Osteoblast (primary cell): Measurements from ENCODE around the gene CHST15. TPM values are rescaled to one million over a fixed set of nuclear protein-coding genes. Genes with fewer than 3 reads are reported as not detected.
A peak's percentile ranks its signal among the peaks of the same experiment; 100 is the strongest.

Experiments
- DNase-seq: peaks from one replicate; pipeline ENCODE4 v3.0.0; 2011; ENCODE audit warnings: low spot score, mixed read lengths; ENCODE audit not compliant: insufficient read length; ENCODE audit errors: missing footprints
- H2AFZ ChIP-seq: 2 replicates; pipeline ENCODE4 v1.6.0; 2011; ENCODE audit warnings: mild to moderate bottlenecking, low read length
- H3K27ac ChIP-seq: 2 replicates; pipeline ENCODE4 v1.5.1; 2011; ENCODE audit warnings: mild to moderate bottlenecking, low read depth, low read length, moderate library complexity
- H3K27me3 ChIP-seq: 2 replicates; pipeline ENCODE4 v1.6.0; 2012; ENCODE audit warnings: mild to moderate bottlenecking, control low read depth, inconsistent platforms, low read length, moderate library complexity; ENCODE audit not compliant: insufficient read depth
- H3K36me3 ChIP-seq: 2 replicates; pipeline ENCODE4 v1.5.1; 2011; ENCODE audit warnings: mild to moderate bottlenecking, low read length, control low read depth, moderate library complexity; ENCODE audit not compliant: insufficient read depth
- H3K4me1 ChIP-seq: 2 replicates; pipeline ENCODE4 v1.5.1; 2011; ENCODE audit warnings: mild to moderate bottlenecking, low read length, control low read depth, moderate library complexity; ENCODE audit not compliant: insufficient read depth
- H3K4me2 ChIP-seq: 2 replicates; pipeline ENCODE4 v1.6.0; 2011; ENCODE audit warnings: mild to moderate bottlenecking, low read length; ENCODE audit not compliant: insufficient read depth
- H3K4me3 ChIP-seq: fragments of 200-600 bp; sonication (generic); 3 replicates; pipeline ENCODE4 v1.5.1; 2012; ENCODE audit warnings: mild to moderate bottlenecking, low read length, inconsistent platforms; ENCODE audit not compliant: insufficient read depth
- H3K79me2 ChIP-seq: 2 replicates; pipeline ENCODE4 v1.6.0; 2012; ENCODE audit warnings: mild to moderate bottlenecking, low read length, control low read depth, inconsistent platforms; ENCODE audit not compliant: insufficient read depth
- H3K9me3 ChIP-seq: 2 replicates; pipeline ENCODE4 v1.5.1; 2011; ENCODE audit warnings: low read depth, low read length, control low read depth
- H4K20me1 ChIP-seq: 2 replicates; pipeline ENCODE4 v1.6.0; 2012; ENCODE audit warnings: mild to moderate bottlenecking, low read length, control low read depth; ENCODE audit not compliant: insufficient read depth
- total RNA-seq: library from RNA; depleted of rRNA; stranded (reverse); fragments of >200 nt; gene quantifications from 2 replicates; pipeline ENCODE4 v1.2.3, GENCODE V29; 2012
- TF ChIP-seq, protein P1 (sequence below): IDR thresholded peaks from 2 replicates; pipeline ENCODE4 v1.5.1; 2011; ENCODE audit warnings: mild to moderate bottlenecking, low read depth, low read length, moderate library complexity; ENCODE audit errors: extremely low read depth

Gene CHST15
- total RNA-seq, 1 donor: 22.8 TPM

DNA sequence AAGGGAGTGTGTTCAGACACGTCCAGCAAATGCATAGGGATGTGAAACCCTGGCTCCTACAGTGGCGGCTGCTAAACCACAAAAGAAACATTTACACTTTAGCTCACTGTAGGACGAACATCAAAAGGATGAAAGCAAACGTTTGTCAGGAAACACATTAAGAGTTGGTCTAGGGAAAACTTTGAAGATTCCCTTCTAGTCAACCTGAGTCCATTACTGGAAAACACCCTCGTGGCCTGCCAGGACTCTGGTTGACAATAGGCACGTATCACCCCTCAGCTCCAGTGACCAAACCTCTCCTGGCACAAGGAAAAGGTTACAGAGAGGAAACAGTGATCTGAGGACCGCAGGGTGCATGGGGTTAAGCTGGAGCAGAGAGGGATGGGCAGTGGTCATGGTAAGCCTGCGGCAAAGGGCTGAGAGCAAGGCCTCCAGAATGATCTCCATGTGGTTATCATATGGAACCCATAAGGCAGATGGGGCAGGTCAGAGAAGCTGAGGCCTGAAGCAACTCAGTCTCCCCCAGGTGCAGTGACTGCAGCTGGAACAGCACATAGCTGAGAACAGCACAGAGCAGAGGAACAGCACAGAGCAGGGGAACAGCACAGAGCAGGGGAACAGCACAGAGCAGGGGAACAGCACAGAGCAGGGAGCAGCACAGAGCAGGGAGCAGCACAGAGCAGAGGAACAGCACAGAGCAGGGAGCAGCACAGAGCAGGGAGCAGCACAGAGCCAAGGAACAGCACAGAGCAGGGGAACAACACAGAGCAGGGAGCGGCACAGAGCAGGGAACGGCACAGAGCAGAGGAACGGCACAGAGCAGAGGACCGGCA is 49.9 kb downstream of the CHST15 start:
- Histone ChIP-seq H3K36me3 (no peaks in the 10 kb centered on the region), H3K27me3 (no peaks in the 10 kb centered on the region), H3K27ac (no peak overlapping the region), H3K4me2 (no peak overlapping the region), H4K20me1 (peaks cover 9% of the 10 kb centered on the region), H3K79me2 (no peaks in the 10 kb centered on the region), H3K4me3 (no peak overlapping the region), H3K4me1 (peaks cover 10% of the 10 kb centered on the region), H2AFZ (no peak overlapping the region), H3K9me3 (no peaks in the 10 kb centered on the region)
- TF ChIP-seq, protein P1, sequence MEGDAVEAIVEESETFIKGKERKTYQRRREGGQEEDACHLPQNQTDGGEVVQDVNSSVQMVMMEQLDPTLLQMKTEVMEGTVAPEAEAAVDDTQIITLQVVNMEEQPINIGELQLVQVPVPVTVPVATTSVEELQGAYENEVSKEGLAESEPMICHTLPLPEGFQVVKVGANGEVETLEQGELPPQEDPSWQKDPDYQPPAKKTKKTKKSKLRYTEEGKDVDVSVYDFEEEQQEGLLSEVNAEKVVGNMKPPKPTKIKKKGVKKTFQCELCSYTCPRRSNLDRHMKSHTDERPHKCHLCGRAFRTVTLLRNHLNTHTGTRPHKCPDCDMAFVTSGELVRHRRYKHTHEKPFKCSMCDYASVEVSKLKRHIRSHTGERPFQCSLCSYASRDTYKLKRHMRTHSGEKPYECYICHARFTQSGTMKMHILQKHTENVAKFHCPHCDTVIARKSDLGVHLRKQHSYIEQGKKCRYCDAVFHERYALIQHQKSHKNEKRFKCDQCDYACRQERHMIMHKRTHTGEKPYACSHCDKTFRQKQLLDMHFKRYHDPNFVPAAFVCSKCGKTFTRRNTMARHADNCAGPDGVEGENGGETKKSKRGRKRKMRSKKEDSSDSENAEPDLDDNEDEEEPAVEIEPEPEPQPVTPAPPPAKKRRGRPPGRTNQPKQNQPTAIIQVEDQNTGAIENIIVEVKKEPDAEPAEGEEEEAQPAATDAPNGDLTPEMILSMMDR: no peak
- DNase-seq: no peak

DNA sequence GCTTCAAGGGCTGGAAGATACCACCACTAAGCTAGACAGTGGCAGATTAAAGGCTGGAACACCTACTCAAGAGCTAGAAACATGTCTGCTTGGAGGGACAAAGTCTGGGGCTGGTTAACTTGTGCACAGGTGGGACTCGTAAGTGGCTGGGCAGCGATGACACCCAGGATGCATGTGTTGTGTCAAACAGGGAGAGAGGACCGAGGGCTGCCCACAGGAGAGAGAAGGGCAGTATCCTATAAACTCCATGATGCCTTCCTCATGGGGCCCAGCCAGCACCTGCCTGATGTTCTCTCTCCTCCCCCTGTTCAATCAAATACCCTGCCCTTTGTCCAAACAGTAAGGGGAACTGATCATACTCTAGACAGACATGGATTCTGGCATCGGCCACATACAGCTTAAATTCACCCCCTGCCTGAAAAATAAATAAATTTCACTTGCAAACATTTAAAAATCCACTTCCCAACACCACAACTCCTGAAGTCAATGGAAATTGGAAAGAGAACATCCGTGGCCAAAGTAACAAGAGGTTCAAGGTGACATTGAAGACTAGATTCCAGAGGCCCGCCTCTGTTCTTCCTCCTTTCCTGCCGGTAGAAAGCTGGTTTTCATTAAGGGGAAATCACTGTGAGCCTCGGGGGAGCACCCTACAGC is 50.6 kb downstream of the CHST15 start:
- no peak for DNase-seq
- Histone ChIP-seq H3K27ac (no peak overlapping the region), H4K20me1 (peaks cover 9% of the 10 kb centered on the region), H3K9me3 (no peaks in the 10 kb centered on the region), H2AFZ (no peak overlapping the region), H3K27me3 (no peaks in the 10 kb centered on the region), H3K4me1 (peaks cover 10% of the 10 kb centered on the region), H3K36me3 (no peaks in the 10 kb centered on the region), H3K4me3 (no peak overlapping the region), H3K4me2 (no peak overlapping the region), H3K79me2 (no peaks in the 10 kb centered on the region)
- TF ChIP-seq, protein P1: no peak

DNA sequence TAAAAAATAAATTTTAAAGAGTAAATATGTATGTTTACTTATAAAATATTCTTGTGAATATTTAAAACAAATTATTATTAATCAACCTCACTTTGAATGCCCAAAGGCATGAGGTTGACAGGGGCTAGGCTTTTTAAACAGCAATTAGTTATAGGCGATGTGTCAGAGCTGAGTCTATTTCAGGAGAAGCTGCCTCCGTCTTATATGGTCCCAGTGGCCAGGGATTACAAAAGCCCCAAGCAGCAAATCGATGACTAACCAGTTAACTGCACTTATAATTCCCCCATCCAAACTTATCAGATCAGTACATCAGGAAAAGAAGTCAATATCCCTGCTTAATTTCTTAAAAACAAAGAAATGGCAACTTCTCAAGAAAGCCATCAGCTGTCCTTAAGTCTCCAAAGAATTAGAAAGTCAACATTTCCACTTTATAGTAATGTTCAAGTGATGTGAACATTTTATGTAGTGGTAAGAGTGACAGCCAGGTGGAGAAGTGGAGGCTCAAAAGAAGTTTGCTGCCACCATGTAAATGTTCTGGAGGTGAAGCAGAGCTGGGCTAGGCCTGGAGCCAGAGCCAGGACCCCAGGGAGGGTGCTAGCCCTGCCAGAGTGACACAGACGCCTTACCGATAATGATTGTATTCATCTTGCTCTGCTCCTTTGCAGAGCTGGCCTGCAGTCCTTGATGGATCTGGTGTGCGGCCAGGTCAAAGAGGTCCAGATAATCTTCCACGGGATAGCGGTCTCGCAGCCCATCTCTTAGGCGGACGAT is 51.5 kb downstream of the CHST15 start:
- Histone ChIP-seq H3K36me3 (no peaks in the 10 kb centered on the region), H3K4me1 (peaks cover 10% of the 10 kb centered on the region), H3K27ac (no peak overlapping the region), H2AFZ (no peak overlapping the region), H3K79me2 (no peaks in the 10 kb centered on the region), H3K4me2 (no peak overlapping the region), H4K20me1 (peaks cover 9% of the 10 kb centered on the region), H3K4me3 (no peak overlapping the region), H3K9me3 (no peaks in the 10 kb centered on the region), H3K27me3 (no peaks in the 10 kb centered on the region)
- TF ChIP-seq, protein P1: no peak
- DNase-seq: peak; percentile 90
